ENCODE results near the gene CLDN9.

CLDN9 gene

GRCh38 chr16:3017794-3018506 lies 5.2 kb downstream of the CLDN9 start, which contains the start of gene CLDN6:
CLDN6 (minus strand) TSS chr16:3018183; CDS start chr16:3016021, 2,162 bp downstream.
- peak in 1 of 3 experiments; percentile 32 for DNase-seq (ENCODE audit: low read depth in 2 of 3, low spot score in 2 of 3)

DNA sequence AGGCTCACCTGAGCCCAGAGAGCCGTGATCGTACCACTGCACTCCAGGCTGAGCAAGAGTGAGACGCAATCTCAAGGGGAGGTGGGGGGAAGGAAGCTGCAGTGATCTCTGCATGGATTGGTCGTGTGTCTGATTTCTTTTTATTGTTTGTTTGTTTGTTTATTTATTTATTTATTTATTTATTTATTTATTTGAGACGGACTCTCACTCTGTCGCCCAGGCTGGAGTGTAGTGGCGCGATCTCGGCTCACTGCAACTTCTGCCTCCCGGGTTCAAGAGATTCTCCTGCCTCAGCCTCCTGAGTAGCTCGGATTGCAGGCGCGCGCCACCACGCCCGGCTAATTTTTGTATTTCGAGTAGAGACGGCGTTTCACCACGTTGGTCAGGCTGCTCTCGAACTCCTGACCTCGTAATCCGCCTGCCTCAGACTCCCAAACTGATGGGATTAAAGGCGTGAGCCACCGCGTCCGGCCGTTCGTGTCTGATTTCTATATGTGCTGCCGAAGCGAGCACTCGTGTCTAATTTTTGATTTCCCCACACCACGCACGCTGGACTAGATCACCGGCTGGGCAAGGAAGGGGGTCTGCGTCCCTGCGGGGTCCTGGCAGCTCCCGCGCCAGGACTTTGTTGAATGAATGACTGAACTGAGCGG lies 7.0 kb downstream of the CLDN9 start:
- no peak for DNase-seq (ENCODE audit: low read depth in 2 of 3, low spot score in 2 of 3)

- peak in 2 of 3 experiments; percentile 22 to 39 for DNase-seq (ENCODE audit: low read depth in 2 of 3, low spot score in 2 of 3)
Observed at GRCh38 chr16:3020247-3020603, 7.5 kb downstream of the CLDN9 start, which contains the start of gene TNFRSF12A. TNFRSF12A (plus strand) TSS chr16:3020368; CDS start chr16:3020398, 30 bp downstream.

DNA sequence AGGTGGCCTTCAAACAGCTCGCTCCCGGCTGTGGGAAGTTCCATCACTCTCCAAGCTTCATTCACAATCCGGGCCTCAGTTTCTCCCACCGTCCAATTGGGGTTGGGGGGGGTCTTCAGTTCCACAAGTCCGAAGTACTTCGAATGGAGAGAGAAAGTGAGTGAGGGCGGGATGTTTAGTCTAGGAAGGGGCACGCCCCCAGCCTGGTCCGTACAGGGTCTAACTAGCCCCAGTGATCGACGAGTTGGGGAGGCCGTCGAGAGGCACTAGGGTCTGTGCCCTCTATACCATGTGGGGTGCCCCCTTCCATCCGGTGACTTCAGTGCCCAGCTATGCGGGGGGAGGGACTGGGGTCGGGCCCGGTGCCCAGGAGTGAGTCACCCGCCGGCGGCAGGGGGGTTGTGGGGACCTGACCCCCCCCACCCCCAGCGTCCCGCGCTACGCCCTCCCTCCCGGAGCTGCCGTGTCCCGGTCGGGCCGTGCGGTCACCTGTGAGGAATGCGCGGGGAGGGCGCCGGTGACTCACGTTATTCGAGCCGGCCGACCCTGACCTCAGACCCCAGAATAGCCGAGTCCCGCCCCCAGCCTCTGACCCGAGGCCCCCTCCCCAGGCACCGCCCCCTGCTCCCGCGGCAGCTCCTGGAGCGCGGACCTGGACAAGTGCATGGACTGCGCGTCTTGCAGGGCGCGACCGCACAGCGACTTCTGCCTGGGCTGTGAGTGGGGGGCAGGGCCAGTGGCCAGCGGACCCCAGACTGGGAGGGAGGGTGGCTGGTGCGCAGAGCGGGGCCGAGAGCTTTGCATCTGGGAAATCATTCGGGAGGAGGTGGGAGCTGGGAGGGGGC lies 8.1 kb downstream of the CLDN9 start:
- DNase-seq (ENCODE audit: low read depth in 2 of 3, low spot score in 2 of 3) = peak in 1 of 3 experiments; percentile 37

GRCh38 chr16:3021449-3022207 lies 8.9 kb downstream of the CLDN9 start:
- peak; percentile 55 to 74 (median 70) for DNase-seq (ENCODE audit: low read depth in 2 of 3, low spot score in 2 of 3)

DNA sequence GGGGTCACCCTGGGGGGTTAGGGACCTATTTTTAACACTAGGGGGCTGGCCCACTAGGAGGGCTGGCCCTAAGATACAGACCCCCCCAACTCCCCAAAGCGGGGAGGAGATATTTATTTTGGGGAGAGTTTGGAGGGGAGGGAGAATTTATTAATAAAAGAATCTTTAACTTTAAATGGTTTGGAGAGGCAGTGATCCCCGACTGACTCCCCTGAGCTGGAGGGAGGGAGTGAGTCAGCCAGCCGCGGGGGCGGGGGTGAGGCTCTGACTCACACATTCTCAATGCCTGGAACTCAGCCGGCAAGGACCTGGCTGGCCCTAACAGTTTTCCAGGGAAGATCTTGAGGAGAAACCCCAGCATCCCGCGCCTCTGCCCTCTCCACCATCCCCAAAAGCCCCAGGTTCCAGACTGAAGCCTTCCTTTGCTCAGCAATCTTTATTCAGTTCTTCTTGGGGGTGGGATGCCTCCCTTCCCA lies 9.5 kb downstream of the CLDN9 start:
- peak in 2 of 3 experiments; percentile 71 to 73 for DNase-seq (ENCODE audit: low read depth in 2 of 3, low spot score in 2 of 3)

GRCh38 chr16:3022684-3023414 lies 10.1 kb downstream of the CLDN9 start:
- no peak for DNase-seq (ENCODE audit: low read depth in 2 of 3, low spot score in 2 of 3)

DNA sequence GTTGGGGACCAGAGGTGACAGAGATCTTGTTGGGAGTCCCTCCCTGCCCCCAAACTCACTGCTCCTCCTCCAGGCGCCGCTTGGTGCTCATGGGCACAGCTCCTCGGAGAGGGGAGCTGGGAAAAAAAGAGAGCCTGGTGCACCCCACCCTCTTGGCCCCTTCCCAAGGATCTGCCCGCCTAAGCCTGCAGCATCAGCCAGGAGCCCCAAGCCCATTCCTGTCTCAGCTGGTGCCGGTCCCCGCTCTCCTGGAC lies 10.6 kb downstream of the CLDN9 start:
- no peak for DNase-seq (ENCODE audit: low read depth in 2 of 3, low spot score in 2 of 3)

- DNase-seq (ENCODE audit: low read depth in 2 of 3, low spot score in 2 of 3) = peak; percentile 85 to 91 (median 86)
Observed at GRCh38 chr16:3023669-3024478, 11.2 kb downstream of the CLDN9 start, which contains the start of the genes HCFC1R1 and THOC6. HCFC1R1 (minus strand) TSS chr16:3023942; CDS start chr16:3023941, 1 bp downstream. THOC6 (plus strand) TSS chr16:3024035; CDS start chr16:3024327, 292 bp downstream.

DNA sequence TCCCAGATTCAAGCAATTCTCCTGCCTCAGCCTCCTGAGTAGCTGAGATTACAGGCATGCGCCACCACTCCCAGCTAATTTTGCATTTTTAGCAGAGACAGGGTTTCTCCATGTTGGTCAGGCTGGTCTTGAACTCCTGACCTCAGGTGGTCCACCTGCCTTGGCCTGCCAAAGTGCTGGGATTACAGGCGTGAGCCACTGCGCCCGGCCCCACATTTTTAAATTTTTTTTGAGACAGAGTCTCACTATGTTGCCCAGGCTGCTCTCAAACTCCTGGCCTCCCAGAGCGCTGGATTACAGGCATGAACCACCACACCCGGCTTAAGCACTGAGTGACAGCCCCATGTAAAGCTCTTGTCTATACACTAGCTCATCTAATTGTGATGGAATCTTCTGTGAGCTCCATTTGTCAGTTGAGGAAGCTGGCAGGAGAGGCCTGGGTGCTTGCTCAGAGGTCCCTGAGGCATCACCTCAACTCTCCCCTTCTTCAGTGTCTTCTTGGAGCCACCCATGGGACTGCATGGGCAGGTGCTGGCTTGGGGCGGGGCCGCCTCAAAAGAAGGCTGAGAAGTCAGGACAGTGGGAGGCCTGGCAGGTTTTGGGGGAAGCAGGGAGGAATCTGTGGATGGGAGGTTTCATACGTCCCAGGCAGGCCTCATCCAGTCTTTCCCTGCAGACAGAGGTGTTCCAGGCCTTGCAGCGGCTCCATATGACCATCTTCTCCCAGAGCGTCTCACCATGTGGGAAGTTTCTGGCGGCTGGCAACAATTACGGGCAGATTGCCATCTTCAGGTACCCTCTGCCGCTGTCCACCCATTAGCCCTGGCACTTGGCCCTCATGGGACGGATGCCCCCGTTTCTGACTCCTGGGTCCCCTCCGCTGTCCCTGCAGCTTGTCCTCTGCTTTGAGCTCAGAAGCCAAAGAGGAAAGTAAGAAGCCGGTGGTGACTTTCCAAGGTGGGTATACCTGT lies 12.6 kb downstream of the CLDN9 start:
- DNase-seq (ENCODE audit: low read depth in 2 of 3, low spot score in 2 of 3) = no peak

GRCh38 chr16:3026003-3026378 lies 13.3 kb downstream of the CLDN9 start:
- no peak for DNase-seq (ENCODE audit: low read depth in 2 of 3, low spot score in 2 of 3)

DNA sequence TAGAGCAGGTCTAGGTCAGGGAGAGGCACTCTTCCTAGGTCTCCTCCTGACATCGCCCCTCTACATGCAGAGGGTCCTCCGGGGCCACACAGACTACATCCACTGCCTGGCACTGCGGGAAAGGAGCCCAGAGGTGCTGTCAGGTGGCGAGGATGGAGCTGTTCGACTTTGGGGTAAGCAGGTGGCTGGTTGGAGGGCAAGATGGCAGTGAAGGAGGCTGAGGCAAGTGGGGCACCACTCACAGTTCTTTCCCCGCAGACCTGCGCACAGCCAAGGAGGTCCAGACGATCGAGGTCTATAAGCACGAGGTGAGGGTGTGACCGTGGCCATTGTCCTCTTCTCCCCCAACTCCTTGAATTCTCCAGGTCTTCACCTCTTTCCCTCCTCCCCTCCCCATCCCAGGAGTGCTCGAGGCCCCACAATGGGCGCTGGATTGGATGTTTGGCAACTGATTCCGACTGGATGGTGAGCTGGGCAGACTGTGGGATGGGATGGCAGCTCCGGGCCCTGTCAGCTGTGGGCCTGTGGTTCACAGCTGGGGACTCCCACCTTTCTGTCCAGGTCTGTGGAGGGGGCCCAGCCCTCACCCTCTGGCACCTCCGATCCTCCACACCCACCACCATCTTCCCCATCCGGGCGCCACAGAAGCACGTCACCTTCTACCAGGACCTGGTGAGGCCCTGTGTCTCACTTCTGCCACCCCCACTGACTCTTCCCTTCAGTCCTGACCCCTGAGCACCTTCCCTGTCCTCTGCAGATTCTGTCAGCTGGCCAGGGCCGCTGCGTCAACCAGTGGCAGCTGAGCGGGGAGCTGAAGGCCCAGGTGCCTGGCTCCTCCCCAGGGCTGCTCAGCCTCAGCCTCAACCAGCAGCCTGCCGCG lies 14.1 kb downstream of the CLDN9 start:
- DNase-seq (ENCODE audit: low read depth in 2 of 3, low spot score in 2 of 3) = no peak

DNA sequence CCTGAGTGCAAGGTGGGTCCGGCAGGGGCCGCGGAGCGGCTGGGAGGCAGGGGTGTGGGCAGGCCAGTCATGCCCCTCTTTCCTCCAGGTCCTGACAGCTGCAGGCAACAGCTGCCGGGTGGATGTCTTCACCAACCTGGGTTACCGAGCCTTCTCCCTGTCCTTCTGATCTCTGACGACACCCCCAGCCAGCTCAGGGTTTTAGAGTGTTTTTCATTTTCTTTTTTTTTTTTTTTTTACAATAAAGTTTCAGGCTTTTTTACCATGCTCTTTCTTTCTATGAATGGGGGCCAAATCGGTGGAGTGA lies 14.7 kb downstream of the CLDN9 start:
- no peak for DNase-seq (ENCODE audit: low read depth in 2 of 3, low spot score in 2 of 3)

DNA sequence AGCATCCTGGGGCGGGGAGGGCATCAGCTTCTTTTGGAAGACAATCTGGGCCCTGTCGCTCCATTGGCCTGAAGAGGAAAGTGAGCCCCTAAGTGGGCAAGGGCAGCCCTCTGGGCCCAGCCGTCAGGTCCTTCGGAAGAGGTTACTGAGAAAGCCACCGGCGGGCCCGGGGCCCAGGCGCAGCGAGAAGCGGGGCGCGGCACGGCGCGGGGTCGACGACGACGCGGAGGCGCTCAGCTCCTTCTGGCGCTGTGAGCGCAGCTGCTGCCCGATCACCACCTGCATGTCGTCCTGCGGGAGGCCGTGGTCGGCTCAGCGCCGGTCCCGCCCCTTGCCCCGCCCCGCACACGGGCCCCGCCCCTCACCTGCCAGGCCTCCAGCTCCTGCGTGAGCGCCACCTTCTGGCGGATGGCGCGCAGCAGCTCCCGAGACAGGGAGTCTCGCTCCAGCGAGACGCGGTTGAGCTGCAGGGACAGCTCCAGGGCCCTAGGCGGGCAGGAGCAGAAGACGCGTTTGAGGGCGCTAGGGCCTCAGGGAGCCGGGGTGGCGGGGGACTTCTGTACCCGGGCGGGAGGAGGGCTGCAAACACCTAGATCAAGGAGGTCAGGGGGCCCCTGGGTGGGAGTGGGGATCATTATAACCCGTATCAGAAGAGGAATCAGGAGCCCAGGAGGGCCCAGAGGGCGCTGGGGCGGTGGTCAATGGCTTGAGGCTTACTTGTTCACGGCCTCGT lies 15.4 kb downstream of the CLDN9 start:
- DNase-seq (ENCODE audit: low read depth in 2 of 3, low spot score in 2 of 3) = peak; percentile 68 to 91 (median 83)

DNA sequence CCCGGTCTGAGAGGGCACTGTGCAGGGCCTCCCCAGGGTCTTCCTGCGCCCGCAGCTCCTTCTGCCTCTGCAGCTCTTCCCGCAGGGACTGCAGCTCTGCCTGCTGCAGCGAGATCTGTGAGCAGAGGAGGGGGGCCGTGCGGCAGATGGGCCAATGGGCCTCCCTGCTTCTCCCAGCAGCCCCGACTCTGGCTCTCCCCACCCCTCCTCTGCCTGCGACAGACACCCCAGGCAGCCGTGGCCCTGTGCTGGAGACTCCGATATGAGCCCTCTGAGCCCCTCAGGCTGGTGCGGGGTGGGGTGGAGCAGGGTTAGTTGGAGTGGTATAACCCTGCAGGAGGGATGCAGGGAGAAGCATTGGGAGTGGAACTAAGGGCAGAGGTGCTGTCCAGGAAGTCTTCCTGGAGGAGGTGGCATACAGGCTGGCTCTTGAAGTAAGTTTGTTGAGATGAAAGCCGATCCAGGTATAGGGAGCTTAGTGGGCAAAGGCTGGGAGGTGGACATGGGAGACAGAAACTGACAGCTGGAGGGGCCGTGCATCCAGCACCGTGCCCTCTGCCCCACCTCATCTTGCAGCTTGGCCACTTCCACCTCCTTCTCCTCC lies 16.1 kb downstream of the CLDN9 start:
- DNase-seq (ENCODE audit: low read depth in 2 of 3, low spot score in 2 of 3) = no peak

- no peak for DNase-seq (ENCODE audit: low read depth in 2 of 3, low spot score in 2 of 3)
Observed at GRCh38 chr16:3029491-3030221, 16.9 kb downstream of the CLDN9 start.

Measured in activated CD8-positive, alpha-beta memory T cell treated with anti-CD3 and anti-CD28 coated beads for 48 hours (primary cell).